GM21360 (cell line): ENCODE data around the gene TMEM72.

Source experiments
- ATAC-seq: cut with Tn5 transposase; IDR thresholded peaks from one replicate; pipeline ENCODE4 v1.9.1; 2021; ENCODE audit warnings: mild to moderate bottlenecking, moderate library complexity; ENCODE audit not compliant: unreplicated experiment

The TMEM72 gene

DNA sequence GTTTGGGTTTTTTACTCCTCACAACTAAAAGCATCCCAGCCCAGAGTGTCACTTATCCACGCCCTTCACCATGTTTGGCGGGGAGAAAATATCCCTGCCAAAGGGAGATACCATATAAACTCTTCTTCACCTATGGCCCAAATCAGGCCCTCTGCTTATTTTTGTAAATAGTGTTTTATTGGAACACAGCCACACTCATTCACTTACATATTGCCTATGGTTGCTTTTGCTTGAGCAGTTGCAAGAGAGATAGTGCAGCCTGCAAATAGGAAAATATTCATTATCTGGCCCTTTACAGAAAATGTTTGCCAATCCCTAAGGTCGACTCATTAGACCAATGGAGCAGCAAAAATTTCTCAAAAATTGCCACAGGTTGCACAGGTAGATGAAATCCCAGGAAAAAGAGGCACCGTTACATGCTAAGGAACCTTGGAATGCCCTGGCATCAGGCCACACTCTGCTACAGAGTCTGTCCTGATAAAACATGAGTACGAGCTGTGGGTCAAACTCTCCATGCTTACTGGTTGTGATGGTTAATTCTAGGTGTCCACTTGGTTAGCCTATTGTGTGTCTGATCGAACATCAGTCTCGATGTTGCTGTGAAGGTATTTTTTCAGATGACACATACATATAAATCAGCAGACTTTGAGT, 40.6 kb downstream of the TMEM72 start:
- ATAC-seq = no peak

DNA sequence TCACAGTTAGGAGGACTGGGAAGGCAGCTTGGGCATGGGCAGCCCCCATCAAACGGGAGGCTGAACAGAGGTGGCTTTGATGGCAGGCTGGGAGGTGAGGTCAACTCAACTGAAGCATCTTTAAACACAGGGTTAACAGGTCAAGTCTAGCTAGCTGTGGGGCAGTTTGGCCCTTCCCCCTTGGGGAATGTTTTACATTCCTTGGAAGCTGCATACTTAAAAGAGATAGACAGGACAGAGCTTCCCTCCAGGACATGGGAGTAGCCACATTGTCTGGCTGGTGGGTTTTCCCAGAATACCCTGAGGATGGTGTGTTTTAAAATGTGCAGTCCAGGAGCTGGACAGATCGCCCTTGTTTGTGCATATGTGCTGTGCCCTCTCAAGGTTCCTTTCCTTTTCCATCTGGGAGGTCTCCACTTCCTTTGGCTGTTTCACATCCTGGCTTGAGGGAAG, 41.7 kb downstream of the TMEM72 start:
- ATAC-seq = no peak

DNA sequence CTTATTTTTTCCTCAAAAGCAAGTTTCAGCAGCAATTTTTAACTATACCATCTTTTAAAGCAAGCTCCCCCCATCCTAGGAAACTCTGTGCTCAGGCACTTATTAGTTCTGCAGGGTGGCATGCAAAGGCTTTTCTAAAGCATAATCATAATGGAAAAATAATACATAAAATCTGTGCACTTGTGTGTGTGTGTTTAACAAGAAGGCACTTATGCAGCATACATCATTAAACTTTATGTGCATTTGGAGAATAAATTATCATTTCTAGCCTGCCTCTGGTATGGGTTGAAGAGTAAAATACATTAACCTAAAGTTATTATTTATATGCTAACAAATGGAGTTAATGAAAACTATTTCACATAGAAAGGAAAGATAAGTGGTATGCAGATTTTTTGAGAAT, 42.9 kb downstream of the TMEM72 start:
- no peak for ATAC-seq

DNA sequence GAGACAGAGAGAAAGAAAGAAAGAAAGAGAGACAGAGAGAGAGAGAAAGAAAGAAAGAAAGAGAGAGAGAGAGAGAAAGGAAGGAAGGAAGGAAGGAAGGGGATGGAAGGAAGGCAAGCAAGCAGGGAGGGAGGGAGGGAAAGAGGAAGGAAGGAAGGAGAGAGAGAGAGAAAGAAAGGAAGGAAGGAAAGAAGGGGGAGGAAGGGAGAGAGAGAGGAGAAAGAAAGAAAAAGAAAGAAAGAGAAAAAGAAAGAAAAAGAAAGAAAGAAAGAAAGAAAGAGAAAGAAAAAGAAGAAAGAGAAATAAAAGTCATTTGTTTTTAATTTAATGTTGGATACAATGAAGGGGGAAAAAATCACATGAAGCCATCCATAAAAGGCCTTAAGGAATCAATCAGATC, 43.8 kb downstream of the TMEM72 start:
- ATAC-seq = no peak

DNA sequence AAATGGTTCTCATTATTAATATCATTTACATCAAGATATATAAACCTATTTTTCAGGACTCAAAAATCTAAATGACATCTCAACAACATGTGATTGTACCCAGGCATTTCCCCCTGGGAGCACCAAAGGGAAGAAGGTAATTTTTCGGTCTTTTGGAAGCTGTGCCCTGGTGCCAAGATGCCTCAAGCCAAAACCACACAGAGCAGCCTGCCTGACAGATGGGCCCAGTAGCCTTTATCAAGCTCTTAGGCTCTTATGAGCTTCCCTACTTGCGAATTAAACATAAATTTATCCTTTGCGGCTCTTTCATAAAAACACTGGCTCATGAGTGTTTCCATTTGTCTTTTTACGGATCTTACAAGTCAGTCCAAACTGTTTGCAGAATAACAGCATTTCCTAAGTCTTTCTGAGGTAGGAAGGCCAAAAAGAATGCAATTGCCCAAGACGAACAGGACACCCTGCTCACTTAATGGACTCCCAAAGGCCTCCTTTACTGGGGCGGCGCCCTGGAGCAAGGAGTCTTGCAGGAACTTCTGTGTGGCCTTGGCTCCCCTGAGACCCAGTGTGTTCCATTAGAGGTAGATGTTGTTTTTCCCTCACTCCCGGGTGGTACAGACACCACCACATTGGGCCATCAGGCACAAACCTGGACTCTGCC, 44.4 kb downstream of the TMEM72 start:
- ATAC-seq = no peak

DNA sequence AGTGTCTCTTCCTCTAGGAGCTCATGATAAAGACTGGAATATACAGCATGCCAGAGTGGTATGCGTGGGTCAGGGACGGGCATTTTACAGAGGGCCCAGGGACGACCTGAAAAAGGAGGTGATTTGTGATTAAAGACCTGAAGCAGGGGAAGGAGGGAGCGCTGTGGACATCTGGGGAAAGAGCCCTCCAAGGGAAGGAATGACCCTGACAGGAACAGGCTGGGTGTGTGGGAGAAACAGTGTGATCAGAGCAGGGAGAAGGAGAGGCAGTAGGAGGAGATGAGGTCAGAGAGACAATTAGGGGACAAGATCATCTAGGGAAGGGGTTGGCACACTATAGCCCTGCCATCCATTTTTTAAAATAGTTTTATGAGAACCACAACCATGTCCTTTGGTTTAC, 45.1 kb downstream of the TMEM72 start:
- ATAC-seq = no peak

DNA sequence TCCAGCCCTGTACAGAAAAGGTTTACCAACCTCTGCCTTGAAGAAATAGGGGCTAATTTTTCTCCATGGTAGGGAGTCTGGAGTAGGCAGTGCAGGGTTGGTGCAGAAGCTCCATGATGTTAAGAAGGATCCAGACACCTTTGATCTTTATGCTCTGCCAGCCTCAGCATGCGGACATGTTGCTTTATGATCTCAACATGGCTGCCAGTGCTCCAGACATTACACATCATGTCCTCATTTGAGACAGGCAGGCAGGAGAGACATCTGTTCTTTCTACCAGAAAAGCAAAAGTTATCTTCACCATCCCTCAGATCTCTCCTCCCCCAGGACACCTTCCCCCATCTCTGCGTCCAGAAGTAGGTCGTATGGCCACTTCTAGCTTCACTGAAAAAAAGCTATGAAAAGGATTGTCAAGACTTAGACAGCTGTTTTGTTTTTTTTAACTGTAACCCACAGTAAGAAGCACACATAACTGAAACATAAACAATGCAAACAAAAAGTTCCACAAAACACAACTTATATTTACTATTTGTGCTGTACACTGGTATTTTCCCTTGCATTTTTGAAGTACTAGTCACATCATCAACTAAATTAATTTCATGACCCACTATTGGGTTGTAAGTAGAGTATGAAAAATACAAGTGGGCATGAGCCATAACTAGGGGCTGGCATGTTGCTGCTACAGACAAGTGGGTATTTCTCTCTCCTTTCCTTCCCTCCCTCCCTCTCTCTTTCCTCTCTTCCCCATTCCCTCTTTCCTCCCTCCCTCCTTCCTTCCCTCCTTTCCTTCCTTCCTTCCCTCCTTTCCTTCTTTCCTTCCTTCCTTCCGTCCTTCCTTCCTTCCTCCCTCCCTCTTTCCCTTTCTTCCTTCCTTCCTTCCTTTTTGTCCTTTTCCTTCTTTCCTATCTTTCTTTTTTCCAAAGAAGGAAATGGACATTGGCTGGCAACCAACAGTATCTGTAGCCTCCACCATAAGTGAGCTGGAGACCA, 45.9 kb downstream of the TMEM72 start:
- no peak for ATAC-seq

DNA sequence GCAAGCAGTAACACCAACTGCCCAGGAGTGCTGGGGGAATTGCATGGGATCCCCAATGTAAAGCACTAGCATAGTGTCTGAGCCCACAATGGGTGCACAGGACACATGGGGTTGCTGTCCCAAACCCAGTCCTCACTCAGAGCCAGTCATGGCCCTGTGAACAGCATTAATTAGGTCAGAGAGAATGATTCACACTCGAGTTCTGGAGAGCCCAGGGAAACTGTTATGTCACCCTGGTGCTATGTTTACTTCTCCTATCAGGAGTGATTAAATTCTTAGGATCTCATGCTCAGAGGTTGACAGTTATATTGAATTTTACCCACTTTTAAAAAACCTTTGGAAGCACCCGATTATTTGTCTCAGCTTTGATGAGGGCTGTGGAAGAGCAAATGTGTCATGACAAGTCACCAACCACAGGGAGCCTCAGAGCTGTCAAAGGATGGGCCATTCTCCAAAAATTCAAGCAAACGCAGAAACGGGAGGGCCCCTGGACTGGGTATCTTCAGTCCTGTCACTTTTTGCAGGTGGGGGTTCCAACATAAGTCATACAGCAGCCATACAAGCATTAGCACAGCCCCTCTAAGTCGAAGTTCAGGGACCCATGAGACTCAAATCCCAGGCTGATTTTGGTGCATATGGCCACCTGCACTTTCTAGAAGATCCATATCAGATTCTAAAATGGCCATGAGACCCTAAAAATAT, 47.2 kb downstream of the TMEM72 start:
- ATAC-seq = no peak

DNA sequence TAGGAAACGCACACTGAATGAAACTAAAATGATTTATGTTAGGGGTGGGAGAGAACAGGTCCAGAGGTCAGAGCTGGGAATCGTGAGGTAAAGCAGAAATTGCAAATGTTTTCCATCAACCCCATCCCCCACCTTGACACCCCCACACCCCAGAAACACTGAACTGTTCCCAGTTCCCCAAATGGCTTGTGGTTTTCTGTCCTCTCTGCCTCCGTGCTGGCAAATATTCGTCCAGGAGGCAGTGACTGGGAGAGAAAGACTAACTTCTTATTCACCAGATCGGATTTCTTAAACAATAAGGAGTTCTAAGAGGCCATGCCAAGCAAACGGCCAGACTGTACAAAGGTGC, 47.7 kb downstream of the TMEM72 start:
- ATAC-seq = no peak

DNA sequence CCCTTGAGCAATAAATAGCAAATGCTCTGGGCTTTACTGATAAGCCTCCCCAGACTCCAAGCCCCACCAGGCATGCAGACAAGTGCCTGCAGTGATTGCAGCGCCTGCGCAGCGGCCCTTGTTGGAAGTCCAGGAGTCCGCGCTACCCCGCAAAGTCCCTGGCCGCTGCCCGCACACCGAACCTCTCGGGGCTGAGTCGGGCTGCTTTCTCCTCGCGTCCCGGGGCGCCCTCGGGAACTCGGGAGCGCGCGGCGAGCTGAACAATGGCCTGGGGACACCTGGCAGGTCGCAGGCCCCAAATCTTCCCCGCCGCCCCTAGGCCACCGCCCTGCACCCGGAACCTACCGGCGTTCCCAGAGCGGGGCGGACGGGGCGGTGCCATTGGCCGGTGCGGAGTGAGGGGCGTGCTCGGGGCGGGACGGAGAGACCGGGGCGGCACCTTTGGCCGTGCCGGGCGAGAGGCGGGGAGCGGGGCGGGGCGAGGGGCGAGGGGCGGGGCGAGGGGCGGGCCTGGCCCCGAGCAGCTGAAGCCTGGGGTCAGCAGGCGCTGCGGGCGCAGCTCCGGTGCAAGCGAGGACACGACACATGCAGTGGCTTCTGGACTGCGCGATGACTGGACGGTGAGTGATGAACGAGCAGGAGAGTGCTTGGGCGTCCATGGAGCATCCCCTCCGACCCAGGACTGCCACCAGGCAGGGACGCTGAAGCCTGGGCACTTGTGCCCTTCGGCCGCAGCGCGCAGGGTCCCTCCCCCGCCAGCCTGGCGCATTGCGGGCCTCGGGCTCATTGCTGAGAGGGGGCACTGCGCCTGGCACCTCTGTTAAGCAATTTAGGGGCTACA, 48.3 kb downstream of the TMEM72 start, which contains the start of gene RASSF4:
Gene RASSF4 (plus strand): TSS at position 556 of the 841 bp plus-strand sequence. CDS start 10,401 bp downstream, outside the sequence.
- ATAC-seq = peak; percentile 91

DNA sequence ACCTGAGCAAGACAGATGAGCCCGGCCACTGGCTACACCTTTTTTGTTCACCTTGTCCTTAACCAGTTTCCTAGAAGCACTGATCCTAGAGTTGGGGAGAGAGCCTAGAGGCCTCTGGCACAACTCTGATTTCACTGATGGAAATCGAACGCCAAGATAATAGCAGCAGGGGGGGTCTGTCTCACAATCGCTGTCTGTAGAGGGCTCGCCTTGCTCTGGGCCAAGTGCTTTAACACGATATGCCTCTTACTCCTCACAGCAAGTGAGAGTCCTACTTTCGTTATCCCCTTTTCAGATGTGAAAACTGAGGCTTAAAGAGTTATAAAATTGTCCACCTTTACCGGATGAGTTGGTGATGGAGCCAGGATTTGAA, 48.9 kb downstream of the TMEM72 start:
- no peak for ATAC-seq

DNA sequence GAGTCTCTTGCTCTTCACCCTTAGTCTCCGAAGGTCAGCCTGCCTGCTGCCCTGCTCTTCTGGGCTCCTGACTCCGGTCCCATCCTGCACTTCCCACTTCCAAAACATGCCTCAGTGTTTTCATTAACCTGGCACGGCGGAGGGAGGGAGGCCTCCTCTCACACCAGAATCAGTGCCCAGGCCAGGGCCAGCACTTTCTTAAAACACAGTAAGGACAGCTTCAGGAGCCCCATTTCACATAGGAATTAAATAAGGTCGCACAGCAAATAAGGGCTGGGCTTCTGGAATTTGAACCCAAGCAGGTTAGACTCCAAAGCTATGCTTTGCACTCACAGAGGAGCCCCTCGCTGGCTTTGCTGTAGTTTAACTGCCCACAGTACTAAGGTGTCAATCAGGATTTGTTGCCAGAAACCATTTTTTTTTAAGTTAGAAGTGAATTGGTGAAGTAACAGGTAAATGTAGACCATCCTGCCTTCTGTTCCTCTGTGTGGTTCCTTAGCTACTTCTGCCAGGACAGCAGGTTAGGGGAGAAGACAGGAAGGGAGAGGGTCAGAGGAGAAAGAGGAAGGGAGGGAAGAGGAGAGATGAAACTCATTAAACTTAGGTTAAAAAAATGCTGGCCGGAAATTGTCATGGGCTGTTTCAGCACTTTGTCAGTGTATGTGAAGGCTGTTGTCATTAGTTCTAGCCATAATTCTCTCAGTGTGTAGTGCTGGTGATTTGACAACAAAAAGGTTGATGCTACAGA, 49.5 kb downstream of the TMEM72 start:
- no peak for ATAC-seq

DNA sequence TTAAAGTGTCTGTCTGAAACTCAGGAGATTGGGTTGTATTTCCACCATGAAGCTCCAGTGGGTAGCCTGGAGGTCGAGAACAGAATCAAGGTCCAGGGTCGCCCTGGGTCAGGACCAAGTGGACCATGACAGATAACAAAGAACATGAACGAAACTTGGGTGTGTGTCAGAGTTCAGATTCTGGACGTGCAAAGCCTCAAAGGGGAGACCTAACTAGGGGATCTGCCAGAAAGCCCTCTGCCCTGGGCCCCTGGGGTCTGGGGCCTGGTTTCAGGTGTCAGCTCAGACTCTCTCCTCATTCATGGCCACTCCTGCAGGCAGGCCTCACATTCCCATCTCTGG, 50.1 kb downstream of the TMEM72 start:
- ATAC-seq = no peak

DNA sequence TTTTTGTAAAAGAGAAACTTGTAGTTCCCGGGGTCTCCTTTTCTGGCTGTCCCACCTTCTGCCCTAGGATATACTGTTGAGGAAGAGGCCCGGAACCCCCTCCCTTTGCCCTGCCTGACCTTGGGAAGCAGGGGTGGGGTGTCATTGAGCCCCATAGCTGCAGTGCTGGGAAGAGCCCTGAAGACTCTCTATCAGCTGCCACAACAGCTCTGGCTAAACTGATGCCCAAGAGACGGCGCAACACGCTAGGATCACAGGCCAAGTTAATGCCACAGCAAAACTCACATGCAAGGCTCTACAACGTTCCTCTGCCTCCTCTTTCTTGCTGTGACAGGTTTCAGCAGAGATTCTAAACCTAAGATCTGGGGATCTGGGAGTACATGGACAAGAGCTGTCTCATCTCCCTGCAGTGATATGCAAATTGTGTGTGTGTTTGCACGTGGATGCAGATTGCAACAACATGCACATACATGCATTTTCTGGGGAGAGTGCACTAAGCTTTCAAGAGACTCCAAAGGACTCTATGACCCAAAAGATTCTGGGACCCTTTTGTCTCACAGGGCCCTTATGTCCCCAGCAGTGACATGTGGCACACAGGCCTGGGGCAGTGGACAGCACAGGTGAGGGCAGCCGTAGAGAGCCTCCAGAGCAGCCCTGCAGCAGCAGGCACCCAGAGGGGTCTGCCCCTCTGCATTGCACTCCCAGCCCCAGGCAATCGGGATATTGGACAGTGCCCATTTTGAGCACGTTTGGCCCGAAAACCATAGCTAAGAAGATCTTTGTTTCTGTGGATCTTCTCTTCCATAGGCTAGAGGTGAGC, 51.0 kb downstream of the TMEM72 start:
- ATAC-seq = no peak

DNA sequence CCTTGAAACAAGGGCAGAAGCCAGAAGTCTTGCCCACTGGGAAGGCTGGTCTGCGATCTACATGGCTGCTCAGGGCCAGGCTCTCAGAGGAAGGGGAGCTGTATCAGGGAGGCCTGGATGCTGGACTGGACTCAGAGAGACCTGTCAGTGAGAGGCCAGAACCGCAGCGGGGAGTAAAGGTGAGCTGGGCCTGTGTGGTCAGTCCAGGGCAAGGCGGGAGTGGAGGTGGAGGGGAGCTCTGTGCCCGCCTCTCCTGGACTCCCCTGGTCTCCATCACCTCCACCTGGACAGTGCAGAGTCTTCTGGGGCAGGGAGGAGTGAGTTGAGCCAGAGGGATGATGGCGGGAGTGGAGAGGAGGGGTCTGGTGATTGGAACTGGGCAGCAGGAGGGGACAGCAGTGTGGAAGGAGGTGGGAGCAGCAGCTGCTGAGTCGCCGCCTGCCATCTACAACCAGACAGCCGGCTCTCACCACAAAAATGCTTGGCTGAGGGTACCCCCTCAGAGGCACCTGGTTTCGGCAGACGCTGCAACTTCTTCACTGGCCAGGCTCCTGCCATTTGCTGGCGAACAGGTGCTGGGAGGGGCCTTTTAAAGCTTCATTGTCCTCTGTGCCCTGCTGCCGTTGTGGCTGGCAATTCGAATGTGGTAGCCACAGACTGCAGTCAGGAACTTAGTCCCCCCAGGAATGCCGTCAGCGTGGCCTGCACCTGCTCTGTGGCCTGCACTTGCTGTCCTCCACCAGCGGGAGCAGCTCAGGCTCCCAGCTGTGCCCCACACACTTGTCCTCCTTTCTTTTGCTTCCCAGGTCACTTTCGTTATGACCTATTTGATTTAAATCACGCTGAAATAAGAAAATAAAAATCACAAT, 52.0 kb downstream of the TMEM72 start:
- ATAC-seq = no peak

DNA sequence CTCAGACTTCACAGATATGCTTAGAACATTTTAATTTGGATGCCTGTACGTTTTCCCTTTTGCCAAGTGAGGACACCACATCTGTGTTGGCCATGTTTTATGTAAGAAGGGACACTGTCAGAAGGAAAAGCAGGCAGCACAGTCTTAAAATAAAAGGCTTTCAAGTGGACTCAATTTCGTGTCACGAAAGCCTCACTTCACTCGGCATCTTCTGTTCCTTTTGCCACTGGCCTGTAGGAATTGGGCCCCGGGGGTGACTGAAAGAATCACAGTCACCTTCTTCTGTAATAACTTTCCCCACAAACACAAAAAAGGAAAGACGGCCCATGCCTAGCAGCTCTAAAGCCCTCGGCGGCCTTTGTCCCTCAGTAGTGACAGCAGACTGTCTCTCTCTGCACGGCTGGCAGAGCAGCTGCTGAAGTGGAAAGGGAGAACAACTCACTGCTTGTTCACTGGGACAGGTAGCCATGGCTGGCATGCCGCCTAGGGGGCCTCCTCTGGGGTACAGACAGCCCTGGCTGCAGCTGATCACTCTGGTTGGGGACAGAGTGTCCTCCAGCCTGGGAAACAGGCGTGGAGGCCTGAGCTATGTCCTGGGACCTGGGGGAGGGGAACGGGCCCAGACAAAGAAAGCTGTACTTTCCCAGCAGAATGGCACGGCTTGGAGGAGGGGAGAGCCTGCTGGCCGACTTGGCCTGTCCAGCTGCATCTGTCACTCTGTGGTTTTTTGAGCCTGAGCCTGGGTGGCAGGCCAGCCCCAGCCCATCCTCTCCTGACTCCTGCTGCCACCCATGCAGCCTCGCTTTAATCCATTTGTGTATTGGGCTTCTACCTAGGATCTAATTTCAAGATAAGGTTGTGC, 52.9 kb downstream of the TMEM72 start:
- no peak for ATAC-seq

DNA sequence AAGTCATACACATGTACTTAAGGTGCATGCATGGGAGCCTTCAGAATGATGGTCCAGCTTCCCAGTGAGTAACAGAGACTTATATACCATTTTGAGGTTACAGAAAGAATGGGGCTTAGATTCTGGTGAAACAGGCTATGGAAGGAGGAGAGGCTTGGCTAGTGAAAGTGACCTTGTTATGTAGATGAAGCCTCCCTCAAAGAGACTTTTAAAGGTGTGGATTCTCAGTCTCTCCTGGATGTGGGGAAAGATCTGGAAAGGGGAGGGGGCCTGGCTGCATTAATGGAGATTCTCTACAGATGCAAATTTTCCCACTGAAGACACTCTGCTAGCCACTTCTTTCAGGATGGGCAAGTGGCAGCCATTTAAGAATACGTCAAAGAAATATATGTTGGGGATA, 54.0 kb downstream of the TMEM72 start:
- ATAC-seq = no peak
